Hematopoietic multipotent progenitor cell treated with erythropoietin and hydrocortisone succinate and interleukin-3 and kit ligand, for 17 days (in vitro differentiated cells): ENCODE data around the gene NTRK1.
A peak's percentile ranks its signal among the peaks of the same experiment; 100 is the strongest.

Experiments
- DNase-seq: peaks from one replicate; pipeline ENCODE4 v3.0.0-alpha.2; 2015; ENCODE audit warnings: low spot score

Gene NTRK1

DNA sequence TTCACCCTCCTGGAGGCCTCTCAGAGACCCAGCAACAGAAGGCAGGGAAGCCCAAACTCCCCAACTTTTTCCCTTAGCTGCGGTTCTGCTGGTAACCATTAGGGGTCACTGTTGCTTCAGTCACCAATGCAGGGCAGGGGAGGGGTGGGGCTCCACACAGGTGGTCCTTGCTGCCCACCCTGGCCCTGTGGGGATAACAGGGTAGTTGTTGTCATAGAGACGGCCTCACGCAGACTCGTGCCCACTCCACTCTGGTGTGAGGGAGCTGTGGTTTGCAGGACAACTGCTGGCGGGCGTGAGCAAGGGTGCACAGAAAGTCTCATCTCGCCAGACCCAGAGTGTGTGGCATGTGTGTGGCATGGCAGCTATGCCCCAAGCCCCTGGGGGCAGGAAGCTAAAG lies 21.7 kb upstream of the NTRK1 start:
- DNase-seq: peak; percentile 53

DNA sequence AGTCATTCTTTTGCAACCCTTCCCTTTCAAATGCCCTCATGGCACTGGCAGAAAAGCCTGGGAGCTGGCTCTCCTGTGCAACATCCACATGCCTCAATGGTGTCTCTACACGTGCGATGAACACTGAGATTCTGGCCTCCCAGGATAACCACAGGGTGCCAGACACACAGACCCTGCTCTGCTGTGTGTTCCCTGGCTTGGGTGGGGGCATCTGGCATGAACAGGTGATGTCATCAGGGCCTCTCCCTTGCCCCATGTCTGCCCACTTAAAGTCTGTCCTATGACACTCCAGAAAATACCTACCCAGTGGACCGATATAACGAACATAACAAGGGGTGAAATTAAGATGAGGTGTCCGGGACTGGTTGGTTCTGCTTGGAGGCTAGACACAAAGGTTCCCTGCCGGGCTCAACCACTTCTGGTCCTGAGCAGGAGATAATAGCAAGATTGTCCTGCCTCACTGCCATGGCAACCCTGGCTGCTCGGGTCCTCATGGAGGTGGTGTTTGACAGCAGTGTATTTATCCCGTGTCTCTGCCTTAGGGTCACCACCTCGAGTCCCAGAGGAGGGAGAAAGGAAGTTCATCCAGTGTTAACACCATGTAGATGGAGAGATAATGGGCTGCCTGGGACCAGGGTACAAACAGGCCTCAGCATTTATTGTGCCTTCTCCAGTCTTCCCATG lies 21.1 kb upstream of the NTRK1 start:
- no peak for DNase-seq

DNA sequence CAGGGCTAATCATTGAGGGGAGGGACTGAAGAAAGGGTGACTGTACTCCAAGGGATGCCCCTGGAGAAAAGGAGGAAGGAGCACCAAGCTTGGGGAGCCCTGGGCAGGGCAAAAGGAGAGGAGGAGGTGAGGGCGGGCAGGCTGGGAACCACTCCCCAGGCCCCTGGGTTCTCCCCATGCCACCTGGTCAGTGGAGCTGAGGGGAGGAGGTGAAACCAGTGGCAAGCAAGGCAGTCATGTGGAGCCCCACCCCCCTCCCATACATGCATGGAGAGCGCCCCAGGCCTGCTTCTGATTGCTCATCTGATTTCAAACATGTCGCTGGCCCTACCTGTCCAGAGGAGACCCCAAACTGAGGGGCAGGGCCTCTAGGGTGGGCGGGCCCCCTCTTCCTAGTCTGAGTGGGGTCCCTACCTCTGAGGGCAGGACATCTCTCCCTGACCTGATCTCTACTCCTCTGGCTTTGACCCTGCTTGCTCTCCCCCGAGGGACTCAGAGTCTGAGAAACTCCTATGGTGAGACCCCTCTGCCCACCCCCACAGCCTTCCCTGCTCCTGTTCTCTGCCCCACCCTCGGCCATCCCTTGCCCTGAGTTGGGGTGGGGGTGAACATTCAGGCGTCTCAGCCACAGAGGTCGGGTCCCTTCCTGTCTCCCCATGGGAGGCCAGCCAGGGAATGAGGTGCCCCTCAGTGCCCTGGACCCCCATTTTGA lies 20.3 kb upstream of the NTRK1 start:
- no peak for DNase-seq

DNA sequence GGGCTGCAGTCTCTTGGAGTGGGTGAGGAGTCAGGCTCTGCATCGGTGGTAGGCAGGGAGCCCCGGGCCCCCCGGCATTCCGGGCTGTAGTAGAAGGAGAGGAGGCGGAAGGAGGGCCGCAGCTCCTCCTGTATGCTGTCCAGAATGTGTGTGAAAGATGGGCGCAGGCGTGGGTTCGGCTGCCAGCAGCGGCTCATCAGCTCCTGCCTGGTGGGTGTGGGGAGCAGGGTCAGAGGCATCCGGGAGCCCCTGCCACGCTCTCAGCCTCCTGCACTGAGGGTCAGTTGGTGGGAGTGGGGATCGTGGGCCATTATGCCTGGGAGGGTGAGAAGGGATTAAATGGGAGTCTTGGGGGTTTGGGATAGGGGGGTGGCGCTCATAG lies 19.8 kb upstream of the NTRK1 start:
- no peak for DNase-seq

DNA sequence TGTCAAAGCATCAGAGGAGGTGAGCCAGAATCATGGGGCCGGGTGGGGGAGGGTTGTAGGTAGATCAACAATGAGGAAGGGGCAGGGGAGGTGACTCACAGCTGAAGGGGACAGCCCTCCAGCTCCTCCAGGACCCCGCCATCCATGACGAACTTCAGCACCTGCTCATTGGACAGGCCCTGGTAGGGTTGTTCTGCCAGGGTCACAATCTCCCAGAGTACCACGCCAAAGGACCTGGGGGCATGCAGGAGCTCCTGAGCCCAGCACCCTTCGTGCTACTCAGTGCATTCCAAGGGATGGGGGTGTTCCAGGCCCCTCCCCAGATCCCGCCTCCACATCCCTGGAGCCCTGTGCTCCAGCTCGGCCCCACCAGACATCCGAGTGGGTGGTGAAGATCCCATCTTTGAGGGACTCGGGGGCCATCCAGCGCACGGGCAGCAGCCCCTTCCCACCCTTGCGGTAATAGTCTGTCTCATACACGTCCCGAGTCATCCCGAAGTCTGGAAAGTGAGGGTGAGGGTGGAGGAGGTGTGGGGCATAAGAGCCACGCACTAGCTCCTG lies 19.3 kb upstream of the NTRK1 start:
- DNase-seq: no peak

DNA sequence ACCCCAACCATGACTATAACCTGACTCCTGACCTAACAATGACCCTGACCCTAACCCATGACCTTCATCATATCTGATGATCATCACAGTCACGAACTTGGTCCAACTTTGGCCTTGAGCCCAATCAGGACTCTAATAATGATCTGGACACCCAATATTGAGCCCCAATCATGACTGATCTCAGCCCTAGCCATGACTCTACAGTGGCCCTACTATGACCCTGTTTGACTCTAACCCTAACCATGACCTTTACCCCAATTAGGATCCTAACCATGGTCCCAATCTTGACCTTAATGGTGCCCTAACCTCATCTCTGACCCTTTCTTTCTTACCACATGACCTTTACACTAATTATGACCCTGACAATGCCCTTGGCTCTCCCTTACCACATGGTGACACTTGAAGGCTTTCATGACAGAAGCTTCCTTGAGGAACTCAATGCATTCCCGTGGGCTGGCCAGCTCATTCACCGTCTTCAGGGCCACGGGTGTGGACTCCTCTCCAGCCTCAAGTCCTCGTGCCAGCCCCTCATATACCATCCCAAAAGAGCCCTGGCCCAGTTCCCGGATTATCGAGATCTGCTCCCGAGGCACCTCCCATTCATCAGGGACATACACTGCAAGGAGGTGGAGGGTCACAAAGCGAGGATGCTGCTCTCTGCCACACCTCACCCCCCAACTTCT lies 17.9 kb upstream of the NTRK1 start:
- no peak for DNase-seq

DNA sequence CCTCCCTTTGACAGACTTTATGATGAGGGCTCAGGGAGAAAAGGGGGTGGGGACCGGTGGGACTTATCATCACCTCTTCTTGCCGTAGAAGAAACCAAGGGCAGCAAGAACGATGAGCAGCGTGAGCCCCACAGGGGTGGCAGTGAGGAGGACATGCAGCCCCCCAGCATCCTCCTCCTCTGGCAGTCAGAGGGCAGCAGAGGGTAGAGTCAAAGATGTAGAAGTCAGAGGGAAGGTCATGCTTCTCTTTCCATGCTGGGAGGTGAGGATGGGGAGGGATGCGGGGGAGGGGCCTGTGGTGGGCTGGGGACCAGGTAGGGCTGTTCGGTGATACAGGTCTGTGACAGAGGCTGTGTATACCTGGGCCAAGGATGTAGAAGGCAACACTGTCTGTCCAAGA lies 16.6 kb upstream of the NTRK1 start:
- DNase-seq: no peak

DNA sequence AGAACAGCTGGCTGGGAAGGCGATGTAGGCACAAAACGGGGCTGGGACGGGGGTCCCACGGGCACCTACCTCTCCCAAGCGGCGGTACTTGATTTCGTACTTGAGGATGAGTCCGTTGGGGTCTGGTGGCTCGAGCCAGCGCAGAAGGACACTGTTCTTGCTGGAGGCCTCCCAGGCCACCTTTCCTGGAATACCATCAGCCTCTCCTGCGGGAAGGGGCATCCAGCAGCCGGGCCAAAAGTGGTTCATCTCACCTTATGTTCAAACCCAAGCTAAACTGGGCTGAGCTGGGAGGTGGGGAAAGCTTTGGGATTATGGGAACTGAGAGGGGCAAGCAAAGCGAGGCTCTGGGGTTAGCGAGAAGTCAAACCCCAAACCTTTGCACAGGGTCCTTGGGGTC lies 16.0 kb upstream of the NTRK1 start:
- no peak for DNase-seq

DNA sequence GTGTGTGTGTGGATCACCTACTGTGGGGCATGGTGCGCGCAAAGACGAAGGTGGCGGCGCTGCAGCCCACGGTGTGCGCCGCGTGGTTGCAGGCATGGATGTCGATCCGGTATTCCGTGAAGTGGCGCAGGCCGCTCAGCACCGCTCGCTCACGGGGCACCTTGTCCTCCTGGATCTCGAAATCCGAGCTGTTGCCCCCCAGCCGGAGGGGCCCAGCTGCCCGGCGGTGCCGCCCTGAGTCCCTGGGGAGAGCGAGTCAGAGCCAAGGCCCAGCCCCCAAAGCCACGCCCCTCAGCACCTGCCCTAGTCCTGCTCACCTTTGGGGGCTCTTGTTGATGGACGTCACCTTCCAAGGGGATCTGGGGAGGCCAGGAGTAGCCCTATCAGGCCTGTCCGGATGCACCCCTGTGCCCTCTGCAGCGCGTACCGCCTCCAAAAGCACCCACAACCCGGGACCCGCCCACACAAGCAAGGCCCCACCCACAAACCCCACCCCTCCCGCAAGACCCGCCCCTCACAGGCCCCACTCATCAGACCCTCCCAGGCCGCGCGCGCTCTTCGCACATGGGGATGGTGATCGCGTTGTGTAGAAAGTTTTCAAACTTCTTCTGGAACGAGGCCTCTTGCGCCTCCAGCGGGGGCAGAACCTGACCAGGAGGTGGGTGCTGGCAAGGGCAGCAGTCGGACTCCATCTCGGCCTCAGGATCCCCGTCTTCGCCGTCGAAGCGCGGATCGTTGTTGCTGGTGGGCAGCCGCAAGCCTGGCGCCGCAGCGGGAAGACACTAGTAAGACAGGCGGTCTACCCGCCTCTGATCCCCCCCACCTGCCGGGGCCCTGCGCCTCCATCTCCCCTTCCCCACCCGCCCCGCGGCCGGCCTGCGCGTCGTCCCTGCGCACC lies 15.4 kb upstream of the NTRK1 start:
- DNase-seq: no peak

DNA sequence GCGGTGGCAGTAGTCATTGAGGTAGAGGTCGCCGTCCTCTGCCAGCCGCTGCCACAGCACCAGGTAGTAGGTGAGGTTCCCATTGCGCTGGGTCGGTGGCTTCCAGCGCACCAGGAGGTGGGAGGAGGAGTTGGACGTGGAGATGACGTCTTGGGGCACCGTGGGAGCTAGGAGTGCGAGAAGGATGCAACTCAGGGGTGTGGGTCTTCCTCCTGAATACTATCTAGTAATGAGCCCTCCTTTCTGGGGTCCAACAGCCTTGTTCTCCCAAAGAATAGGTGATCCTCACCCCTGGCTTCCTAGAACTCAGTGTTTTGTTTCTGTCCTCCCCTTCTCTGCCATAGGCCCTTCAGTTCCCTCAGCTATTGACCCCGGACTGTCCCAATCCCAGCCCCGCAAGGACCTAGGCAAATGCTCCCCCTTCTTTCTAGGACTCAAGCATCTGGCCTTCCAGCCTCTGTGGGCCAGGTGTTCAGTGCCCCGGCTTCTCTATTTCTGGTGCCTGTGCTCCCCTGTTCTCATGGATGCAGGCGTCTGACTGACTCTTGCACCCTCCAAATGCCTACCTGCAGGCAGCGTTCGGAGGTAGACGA lies 14.6 kb upstream of the NTRK1 start:
- no peak for DNase-seq

DNA sequence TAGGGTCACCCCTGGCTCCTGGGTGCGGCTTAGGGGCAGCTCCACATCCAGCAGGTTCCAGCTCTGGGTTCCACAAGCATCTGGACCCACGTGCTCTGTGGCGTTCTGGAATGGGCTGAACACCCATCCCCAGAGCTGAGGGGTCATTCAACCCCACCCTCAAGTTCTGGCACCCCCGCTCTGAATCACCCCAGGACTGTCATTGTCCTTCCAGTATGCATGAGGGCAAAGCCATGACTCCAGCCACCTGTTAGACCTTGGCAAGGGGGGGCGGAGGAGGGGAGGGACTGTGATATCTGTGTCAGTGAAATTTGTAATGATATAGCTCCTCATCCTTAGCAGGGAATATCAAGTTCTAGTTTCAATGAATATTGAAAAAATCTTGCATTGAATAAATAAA lies 14.0 kb upstream of the NTRK1 start:
- no peak for DNase-seq

DNA sequence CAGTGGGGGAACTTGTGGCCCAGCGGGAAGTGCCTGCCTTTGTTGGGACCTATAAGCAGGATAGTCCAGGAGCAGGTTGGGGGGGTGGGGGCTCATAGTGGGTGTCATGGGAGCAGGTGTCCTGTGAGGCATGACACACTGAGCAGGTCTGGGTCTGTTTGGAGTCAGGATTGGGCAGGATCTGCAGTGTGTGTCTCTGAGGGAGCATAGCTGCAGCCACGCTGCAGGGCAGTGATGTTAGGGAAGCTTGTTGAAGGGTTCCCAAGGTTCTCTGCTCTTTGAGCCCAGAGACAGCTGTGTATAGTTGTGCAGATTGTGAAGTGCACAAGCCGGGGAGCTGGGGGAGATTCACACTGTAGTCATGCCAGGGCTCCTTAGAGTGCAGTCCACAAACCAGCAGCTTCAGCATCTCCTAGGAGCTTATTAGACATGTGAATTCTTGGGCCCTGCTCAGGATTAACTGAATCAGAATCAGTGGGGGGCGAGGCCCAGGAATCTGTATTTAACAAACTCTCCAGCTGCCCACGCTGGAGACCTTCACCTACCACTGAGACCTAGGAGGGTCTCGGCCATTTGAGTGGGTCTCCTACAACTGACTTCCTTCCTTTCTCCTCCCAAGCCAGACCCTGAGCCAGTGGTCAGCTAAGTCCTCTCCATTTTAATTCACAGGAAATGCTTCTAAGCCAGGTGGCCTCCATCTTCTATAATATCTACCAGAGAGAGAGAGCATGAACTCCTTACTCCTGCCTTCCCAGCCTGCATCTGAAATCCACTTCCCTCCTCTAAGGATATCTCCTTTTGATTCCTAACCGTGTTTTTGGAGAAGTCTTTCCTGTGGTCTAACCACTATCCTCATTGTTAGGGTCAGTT lies 12.8 kb upstream of the NTRK1 start:
- DNase-seq: no peak

DNA sequence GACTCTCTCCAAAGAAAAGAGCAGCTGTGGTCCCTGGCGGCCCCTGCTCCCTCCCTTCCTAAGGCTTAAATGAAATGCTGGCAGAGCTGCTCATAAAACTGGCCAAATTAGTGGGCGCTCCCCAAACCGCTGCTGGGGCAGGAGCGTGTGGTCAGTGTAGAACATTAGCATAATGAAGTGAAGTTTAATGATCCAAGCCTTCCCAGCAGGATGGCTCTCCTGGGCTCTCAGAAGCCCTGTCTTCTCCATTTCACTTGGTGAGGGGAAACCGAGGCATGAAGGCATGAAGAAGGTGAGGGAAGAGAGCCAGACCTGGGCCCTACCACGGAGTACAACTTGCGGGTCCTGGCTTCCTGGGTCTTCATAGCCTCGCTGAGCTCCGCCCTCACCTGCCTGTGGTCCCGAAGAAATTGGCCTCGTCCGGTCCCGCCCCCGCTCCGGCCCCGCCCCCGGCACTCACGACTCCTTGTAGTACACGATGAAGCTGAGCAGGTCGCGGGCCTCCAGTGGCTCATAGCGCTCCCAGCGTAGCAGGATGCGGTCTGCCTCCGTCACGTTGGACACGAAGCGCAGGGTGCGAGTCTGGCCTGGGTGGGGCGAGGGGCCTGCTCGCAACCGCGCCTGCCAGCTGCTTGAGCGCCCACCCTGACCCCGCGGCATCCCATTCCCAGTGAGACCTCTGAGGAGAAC lies 12.1 kb upstream of the NTRK1 start:
- DNase-seq: no peak

DNA sequence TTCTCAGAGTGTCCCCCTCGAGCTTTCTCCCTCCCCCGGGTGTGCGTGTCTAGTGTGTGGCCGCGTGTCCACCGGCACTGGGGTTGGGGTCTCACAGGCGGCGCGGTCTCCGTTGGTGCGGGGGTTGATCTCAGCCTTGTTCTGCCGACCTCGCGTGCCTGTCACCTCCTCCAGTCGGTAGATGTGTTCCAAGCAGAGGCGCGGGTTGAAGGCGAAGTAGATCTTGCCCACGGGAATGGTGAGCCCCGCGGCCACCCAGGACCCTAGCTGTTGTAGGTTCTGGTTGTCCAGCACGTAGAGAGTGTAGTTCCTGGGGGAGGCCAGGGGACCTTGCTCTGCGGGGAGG lies 11.5 kb upstream of the NTRK1 start:
- no peak for DNase-seq

DNA sequence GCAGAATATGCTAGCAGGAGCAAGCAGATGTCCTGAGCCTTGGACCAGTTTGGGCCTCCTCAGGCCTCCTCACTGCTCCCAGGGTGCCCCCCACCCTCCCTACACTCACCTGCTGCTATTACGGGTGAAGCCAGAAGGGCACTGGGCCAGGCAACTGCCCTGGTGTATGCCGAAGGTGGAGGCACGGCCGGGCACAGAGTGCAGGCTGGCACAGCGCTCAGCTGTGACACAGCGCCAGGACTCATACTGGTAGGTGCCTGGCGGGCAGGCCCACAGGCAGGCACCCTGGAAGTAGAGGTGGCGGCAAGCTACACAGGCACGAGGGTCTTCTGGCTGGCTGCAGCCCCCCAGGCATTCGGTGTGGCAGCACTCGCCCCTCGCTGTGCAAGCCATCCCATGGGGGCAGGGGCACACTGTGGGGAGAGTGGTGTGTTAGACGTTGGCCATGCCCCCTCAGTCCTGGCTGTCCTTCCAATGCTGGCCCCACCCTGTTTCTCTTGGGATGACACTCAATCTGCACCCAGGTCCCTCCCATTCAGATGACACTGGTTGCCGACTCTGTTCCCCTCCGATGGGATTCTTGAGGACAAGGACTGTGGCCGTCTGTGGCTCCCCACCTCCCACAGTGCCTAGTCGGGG lies 8.8 kb upstream of the NTRK1 start:
- DNase-seq: no peak

DNA sequence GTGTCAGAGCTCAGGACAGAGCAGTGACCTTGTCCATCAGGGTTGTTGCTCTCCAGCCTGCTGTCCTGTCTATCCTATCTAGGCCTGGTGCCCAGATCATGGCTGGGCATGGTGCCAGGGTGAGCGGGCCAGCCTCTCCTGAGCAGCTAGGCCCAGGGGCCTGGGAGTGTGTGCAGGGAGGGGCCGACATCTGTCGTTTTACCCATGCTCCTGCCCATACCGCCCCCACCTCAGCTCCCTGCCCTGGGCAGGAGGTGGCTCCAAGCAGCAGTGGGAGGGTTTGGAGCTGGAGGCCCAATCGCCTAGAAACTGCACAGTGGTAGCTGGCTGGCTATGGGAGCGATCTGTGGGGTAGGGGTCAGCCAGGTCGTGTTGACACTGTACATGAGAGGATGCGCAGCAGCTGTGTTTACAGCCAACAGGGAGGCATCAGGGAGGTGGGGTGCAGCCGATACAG lies 8.2 kb upstream of the NTRK1 start:
- no peak for DNase-seq

DNA sequence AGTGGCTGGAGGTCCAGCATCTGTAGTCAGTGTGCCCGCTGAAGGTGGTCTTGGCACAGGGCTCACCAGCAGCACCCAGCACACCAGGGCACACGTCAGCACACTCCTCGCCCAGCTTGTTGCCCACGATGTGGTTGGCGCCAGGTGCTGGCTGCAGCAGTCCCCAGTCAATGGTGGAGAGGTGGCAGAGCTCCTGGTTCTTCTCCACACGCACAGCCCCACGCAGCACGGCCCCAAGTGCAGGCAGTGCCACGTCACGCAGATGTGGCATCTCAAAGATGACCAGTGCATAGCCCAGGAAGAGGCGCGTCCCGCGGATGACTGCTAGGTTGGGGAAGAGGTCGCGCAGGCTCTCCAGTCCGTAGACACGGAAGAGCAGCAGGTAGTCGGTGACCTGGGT lies 6.9 kb upstream of the NTRK1 start:
- DNase-seq: no peak

DNA sequence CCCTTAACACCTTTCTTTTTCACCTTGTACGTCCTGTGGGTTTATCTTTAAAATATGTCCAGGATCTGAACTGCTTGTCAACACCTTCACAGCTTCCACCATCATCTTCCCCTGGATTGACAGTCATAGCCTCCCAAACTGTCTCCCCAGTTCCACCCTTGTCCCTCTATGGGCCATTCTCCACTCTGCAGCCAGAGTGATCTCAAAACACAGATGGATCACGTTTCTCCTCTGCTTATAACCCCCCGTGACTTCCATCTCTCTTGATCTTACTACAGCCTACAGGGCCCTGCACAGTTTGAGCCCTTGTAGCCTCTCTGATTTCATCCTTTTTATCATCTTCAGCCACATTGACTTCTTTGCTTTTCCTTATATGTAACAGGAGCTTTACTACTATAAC lies 6.0 kb upstream of the NTRK1 start:
- no peak for DNase-seq

DNA sequence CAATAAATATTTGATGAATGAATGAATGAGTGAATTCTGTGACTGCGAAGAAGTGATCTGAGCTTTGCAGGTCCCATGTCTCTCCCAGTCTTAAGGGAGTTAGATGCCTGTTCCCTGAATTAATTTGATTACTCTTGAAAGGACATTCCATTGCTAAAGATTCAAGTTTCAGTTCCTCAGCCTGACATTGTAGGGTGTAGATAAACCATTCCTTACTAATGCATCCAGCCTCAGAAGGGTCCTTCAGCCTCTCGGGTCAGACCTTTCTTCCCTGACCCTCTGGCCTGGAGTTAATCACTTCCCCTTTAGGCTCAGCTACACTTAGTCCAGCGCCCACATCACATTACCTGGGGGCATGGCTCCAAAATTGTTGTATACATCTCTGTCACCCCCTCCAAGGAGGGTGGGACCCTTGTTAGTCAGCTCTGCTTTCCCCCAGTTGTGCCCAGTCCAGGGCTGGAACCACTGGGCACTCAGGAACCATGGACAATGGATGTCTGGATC lies 4.3 kb upstream of the NTRK1 start:
- no peak for DNase-seq
